GM18951 (cell line): ENCODE data around the gene SP6.

ENCODE experiments used
- POLR2A ChIP-seq: IDR thresholded peaks from 4 replicates; pipeline ENCODE4 v1.6.1; 2011; ENCODE audit warnings: mild to moderate bottlenecking; ENCODE audit not compliant: insufficient read length, insufficient read depth; ENCODE audit errors: extremely low read depth
- in situ Hi-C: fragments of 300-500 bp; cut with MboI; formaldehyde crosslinking; loops from one replicate; pipeline ENCODE4 v1.12.0; 2022; ENCODE audit warnings: low sequenced_read_pairs, mixed read lengths, inconsistent platforms; ENCODE audit not compliant: unreplicated experiment

Gene SP6

DNA sequence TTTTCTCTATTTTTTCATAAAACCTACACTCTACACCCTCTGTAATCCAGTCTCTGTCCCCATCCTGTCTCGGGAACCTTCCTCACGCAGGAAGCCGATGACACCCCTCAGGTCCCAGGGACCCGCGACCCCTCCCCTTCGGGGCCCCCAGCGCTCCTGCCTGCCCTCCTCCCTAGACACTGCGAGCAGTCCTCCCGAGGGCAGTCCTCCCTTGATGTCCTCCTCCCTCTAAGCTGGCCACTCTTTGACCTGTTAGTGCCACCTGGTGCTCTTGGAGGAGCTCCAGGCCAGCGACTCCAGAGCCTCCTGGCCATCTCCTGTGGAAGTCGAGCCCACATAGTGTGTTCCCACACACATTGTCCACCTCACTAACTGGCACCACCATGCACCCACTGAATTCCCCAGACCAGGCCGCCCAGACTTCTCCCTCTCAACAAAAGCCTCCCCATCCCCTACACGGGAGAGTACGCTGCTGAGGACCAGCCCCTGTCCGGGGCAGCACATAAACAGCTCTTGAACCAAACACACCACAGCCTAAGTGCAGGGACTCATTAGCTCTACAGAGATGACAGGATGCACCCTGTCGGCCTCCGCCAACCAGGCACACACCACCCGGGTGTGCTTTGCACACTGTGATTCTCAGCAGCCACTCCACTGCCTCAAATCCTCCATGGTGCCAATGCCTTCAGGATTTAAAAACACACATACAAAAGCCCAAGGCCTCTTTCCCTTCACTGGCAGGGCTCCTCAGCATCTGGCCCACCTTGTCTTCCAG is 38.6 kb downstream of the SP6 start:
- TF ChIP-seq POLR2A = no peak
- in situ Hi-C loops = no loop called here

DNA sequence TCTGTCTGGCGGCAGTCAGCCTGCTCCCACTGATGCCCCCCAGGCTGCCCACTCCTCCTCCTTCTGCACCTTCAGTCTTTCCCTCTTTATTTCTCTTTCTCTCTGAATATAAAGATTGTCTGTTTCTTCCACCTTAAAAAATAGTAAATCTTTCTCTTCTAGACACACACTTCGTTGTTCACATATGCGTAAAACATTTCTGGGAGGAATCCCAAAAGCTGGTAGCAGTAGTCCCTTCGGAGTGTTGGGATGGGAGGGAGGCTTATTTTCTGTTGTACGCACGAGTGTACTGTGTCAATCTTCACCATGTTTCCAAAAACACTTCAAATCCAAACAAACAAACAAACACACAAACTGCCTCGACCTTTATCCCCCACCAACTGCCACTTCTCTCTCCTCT is 39.3 kb downstream of the SP6 start:
- in situ Hi-C loops = no loop called here
- TF ChIP-seq POLR2A = no peak

DNA sequence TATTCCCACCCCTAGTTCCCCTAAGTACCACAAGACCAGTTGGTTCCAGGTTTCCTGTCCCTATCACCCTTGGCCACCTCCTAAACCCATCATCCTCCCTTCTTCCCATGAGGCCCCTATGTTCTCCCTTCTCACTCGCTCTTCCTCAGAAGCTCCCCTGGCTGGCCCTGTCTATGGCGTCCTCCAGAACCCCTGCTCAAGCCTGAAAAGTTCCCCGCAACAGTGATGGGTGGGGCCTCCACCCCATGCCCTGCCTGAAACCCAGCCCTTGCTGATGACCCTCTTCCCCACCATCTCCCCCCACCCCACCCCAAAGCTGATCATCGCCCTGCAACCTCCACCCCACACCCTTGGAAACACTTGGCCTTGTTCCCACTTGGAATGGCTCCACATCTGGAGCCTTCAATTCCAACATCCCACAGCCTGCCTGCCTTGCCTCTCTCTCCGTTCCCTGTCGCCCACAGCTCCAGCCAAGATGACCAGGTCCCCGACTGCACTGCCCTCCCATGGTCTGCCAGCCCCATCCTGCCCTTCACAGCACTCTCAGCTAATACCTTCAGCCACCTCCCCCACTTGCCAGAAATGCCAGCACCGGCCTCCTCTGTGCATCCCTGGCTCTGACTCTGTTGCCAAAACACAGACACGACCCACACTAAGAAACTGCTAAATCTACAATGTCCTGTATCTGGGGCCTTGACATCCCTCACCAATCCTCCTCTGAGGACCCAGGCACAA is 39.9 kb downstream of the SP6 start:
- TF ChIP-seq POLR2A = no peak
- in situ Hi-C loops = no loop called here

DNA sequence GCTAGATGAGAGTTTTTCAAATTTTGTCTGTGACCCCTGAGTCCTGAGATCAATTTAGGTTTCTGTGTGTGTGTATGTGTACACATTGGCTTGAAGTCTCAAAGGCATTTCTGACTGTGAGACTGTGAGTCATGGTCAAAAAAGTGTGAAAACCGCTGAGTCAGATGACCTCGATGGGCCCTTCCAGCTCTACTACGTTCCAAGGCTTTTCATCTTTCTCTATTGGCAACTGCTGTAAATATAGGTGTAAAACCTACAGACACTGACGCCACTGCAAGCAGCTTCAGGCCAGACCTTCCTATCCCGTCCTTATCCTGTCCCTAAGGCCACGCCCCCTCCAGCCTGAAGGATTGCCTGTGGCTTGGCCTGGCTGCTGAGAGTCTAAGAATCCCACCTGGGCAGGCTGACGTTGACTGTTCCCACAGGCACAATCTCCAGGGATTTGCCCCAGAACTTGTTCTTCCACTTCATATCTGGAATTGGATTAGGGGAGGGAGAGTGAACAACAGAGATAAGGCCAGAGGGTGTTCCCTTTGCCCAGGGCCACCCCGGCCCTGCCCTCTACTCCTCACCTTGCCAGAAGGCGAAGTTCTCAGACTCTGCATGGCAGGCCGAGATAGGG is 40.7 kb downstream of the SP6 start:
- no peak for TF ChIP-seq POLR2A
- in situ Hi-C loops = no loop called here

DNA sequence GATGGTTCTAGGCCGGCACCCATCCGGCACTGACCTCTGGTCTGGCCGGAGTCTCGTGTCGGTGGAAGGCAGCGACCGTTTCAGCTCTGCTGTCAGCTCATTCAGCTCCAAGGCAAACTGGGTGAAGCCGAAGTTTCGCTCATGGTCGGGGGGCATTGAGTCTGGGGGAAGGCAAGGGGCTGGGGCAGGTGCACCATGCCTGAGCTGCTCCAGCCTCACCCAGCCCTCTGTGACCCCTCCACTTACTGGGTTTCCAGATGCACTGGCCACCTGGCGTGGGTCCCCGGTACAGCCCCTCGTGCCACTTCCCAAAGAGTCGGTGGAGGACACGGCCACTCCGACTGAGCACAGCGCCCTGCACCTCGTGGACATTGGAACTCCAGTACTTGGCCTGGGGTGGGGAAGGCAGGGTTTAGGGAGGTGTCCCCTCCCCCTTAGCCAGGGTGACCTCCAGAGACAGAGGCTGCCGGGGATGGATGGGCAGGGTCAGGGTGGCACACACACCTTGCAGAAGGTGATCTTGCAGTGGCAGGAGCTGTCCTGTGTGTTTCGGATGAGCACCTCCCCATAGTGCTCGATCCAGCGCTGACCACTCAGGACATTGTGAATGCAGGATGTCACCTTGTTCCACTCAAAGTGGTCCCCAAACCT is 42.0 kb downstream of the SP6 start:
- in situ Hi-C loops = no loop called here
- TF ChIP-seq POLR2A = no peak

DNA sequence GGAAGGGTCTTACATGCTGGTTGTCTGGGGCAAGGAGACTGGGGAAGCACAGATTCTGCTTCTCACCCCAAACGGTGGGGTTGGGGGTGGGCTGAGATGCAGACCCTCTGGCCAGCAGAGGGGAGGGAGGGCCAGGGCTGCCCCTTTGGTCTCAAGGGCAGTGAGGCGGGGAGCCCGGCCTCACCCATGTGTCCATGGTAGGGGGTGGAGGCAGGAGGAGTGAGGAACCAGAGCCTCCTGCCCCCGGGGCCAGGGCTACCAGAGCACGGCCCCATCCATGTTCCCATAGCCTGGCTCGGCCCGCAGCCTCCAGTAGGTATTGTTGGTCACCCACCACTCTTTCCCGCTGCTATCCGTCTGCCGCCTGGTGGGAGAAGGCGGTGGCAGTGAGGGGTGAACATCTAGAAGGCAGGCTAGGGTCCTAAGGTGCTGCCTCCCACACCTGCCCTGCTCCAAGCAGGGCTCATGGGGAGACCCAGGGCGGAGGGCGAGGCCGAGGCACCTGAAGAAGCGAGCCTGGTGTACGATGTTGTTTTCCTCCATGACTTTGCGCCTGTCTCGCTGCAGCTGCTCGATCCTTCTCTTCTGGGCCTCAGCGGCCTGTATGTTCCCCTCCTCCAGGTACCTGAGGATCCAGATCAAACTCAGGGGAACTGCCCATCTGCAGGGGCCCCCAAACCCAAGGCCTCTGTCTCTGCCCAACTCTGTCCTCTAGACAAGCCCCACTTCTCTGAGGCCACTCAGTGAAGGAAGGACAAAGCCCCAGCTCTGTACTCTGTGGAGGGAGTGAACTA is 42.7 kb downstream of the SP6 start:
- TF ChIP-seq POLR2A = no peak
- in situ Hi-C loops = no loop called here

DNA sequence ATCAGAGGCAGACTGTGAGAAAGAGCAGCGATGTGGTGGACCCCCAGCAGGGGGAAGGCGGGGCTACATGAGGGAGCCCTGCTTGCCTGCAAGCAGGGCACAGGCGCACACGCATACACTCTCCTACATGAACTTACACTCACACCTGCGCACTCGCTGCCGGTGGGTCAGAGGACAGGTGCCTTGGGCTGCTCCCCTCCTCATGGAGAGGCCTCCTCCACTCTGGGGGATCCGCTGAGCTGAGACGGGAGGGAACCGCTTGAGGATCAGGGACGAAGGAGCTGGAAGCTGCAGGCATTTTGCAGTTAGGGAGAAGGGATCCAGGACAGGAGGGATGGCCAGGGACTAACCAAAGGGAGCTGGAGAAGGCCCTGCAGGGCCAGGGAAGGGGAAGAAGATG is 43.5 kb downstream of the SP6 start:
- no peak for TF ChIP-seq POLR2A
- in situ Hi-C loops = no loop called here

DNA sequence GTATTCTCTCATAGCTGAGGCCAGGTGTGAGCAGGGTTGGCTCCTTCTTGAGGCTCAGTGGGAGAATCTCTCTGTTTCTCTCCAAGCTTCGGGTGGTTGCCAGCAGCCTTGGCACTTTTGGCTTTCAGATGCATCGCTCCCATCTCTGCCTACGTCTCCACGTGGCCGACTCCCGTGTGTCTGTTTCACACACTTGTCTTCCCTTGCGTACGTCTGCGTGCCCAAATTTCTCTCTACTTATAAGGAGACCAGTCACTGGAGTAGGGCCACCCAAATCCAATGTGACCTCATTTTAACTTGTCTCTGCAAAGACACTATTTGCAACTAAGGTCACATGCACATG is 44.1 kb downstream of the SP6 start:
- no peak for TF ChIP-seq POLR2A
- in situ Hi-C loops = no loop called here

DNA sequence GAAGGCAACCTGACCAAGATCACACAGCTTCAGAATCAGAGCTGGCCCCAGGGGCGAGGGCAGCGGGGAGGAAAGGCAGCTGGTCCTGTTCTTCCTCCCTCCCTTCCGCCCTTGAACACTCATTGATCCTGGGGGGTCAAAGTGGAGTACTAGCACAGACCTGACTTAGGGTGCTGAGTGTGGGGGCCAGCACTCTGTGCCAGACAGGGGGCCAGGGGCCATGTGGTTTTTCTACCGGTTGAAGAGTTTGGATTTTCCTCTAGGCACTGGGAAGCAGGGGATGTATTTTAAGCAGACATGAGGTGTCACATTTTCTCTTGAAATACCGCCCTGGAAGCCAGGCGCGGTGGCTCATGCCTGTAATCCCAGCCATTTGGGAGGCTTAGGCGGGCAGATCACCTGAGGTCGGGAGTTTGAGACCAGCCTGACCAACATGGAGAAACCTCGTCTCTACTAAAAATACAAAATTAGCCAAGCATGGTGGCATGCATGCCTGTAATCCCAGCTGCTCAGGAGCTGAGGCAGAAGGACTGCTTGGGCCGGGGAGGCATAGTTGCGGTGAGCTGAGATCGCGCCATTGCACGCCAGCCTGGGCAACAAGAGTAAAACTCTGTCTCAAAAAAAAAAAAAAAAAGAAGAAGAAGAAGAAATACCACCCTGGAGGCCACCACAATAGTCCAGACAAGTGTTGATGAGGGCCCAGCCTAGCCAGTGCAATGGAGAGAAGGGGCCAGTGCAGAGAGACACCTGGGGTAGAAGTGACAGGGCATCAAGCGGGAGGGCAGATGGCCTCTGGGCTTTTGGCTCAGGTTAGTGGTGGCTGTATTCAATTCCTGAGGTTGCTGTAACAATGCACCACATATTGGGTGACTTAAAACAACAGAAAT is 44.7 kb downstream of the SP6 start:
- TF ChIP-seq POLR2A = no peak
- in situ Hi-C loops = no loop called here

DNA sequence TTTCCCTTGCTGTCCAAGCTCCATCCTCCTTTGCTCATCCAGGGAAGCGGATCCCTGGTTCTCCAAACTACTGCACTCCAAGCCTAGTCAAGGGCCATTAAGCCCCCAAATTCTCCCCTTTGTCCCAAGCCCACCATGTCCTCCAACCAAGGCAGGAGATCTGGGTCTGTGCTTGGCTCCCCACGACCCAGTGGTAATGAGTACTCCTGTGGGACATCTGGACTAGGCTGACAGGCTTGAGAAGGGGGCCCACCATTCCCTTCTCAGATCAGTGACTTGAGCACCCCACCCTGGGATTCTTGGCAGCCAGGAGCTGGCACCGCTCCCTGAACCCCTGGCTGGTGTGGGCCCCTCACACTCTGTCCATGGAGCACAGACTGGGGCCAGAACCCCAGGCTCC is 46.5 kb downstream of the SP6 start:
- no peak for TF ChIP-seq POLR2A
- in situ Hi-C loops = no loop called here

DNA sequence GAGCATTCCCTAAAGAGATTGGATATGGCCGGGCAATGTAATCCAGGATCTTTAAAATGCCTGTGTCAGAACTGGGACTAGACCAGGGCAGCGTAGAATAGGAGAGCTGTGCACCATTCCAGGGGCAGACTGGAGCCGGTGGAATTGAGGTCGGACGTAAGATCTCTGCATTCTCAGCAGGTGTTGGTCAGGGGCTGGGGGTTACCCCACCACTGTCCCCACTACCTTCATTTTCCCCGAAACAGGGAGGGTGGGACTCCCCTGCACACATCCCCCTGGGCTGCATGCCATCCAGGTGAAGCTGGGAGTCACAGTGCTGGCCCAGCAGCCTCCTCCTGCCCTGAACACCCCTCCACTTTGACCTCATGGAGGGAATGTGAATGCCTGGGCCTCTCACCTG is 47.2 kb downstream of the SP6 start:
- TF ChIP-seq POLR2A = no peak
- in situ Hi-C loops = no loop called here

DNA sequence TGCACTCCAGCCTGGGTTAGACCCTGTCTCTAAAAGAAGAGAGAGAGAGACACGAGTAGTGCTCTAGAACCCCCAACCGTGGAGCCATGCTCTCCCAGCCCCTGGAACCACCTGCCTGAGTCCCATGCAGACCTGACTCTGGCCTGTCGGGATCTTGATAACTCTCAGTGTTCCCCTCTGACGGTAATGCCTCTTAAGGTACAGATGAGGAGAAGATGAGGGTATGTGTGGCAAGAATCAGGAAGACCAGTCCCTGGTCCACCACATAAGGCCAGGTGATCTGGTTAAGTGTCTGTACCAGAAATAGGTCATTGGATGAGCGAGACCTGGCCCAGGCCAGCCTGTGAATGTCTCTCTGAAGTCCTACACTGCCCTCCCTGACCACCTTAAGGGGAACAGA is 47.8 kb downstream of the SP6 start:
- in situ Hi-C loops = no loop called here

More for the DNA sequence above, 47.8 kb downstream of the SP6 start:
- TF ChIP-seq POLR2A = no peak
